Measurements from ENCODE around the gene KCTD1.

GRCh38 chr18:26575865-26576217 is 27.5 kb upstream of the KCTD1 start:
- TF ChIP-seq CTBP1 (IDR thresholded peaks at IDR 0.05; ENCODE audit: borderline replicate concordance) (no peak), FOXK2 (IDR thresholded peaks at IDR 0.05) (no peak), PKNOX1 (IDR thresholded peaks at IDR 0.05) (no peak), ARNT (IDR thresholded peaks at IDR 0.05) (no peak), BHLHE40 (IDR thresholded peaks at IDR 0.05; ENCODE audit: borderline replicate concordance) (no peak), SP1 (IDR thresholded peaks at IDR 0.05) (no peak), ZNF384 (IDR thresholded peaks at IDR 0.05) (no peak), LEF1 (IDR thresholded peaks at IDR 0.05; ENCODE audit: borderline replicate concordance) (no peak), FOXM1 (IDR thresholded peaks at IDR 0.05; ENCODE audit: borderline replicate concordance) (no peak), NFRKB (IDR thresholded peaks at IDR 0.05) (no peak)
